Transverse colon (tissue), 3 donors: ENCODE results near the gene PLXND1.

Experiments used
- CTCF ChIP-seq, 5 experiments: fragments of 200-600 bp in 3 of 5; fragments of 450-650 bp in 2 of 5; sonication (generic) in 3 of 5; IDR thresholded peaks; 1 replicate in 2 of 5; 2 replicates in 3 of 5; pipeline ENCODE4 v1.5.1; 2016 to 2017; ENCODE audit warnings: antibody characterized with exemption in 5 of 5, inconsistent platforms in 3 of 5, mild to moderate bottlenecking in 2 of 5, moderate library complexity in 1 of 5
- EP300 ChIP-seq: sonication (generic); formaldehyde crosslinking; IDR thresholded peaks from one replicate; pipeline ENCODE4 v1.6.1; 2017; ENCODE audit warnings: antibody characterized with exemption, low read depth
- POLR2A ChIP-seq: fragments of 450-650 bp; IDR thresholded peaks from one replicate; pipeline ENCODE4 v1.6.1; 2016; ENCODE audit warnings: antibody characterized with exemption, mild to moderate bottlenecking, moderate library complexity

GRCh38 chr3:129586746-129587430, 19.6 kb downstream of the PLXND1 start:
- no peak for TF ChIP-seq POLR2A
- TF ChIP-seq CTCF (IDR thresholded peaks at IDR 0.05) = no peak
- TF ChIP-seq EP300 = no peak
